ENCODE results near the gene AKAP3.
A peak's percentile ranks its signal among the peaks of the same experiment; 100 is the strongest.

The AKAP3 gene

GRCh38 chr12:4648501-4649357, at the start of gene AKAP3, which contains the start of gene NDUFA9:
AKAP3 (minus strand) TSS chr12:4649051; CDS start chr12:4638196, 10,855 bp downstream.
NDUFA9 (plus strand) TSS chr12:4649114; CDS start chr12:4649127, 13 bp downstream.
- peak; percentile 87 for DNase-seq

- no peak for DNase-seq
Measured at GRCh38 chr12:4690760-4691159, 41.9 kb upstream of the AKAP3 start.

DNA sequence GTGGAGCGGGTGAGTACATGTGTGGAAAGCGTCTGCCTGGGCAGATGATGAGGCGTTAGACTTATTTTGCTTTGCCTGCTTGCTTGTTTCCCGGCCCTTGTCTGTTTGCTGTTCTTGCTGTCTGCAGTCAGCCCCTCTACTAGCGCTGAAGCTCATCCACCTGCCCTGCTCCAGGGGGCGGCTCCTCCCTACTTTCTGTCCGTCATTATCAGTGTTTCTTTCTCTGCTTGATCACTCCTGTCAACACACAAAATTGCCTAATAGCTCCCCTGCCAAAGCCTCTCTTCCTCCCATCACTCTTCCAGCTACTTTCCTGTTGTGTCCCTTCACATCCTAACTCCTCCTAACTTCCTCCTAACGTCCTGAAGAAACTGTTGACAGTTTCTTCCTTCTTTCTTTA, 36.5 kb upstream of the AKAP3 start:
- DNase-seq, result no peak

- DNase-seq, result no peak
Measured at GRCh38 chr12:4681732-4682131, 32.9 kb upstream of the AKAP3 start.

DNA sequence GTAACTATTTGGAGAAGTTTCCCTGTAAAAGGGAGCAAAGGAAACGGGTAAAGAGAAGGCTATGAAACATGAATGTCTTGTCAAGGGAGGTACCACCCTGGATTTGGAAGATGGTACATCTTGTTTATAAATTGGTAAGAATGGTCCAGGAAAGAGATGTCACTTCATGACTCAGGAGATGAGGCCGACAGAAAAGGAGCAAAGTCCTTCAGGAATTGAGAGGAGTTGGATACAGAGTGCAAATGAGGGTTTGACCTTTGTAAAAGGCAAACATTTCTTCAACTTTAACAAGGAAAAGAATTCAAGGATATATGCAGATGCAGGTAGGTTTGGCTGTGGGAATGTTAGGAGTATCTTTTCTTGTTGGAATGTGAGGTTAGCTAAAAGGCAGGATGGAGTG, 30.9 kb upstream of the AKAP3 start:
- DNase-seq, result no peak

GRCh38 chr12:4665236-4665635, 16.4 kb upstream of the AKAP3 start:
- no peak for DNase-seq

DNA sequence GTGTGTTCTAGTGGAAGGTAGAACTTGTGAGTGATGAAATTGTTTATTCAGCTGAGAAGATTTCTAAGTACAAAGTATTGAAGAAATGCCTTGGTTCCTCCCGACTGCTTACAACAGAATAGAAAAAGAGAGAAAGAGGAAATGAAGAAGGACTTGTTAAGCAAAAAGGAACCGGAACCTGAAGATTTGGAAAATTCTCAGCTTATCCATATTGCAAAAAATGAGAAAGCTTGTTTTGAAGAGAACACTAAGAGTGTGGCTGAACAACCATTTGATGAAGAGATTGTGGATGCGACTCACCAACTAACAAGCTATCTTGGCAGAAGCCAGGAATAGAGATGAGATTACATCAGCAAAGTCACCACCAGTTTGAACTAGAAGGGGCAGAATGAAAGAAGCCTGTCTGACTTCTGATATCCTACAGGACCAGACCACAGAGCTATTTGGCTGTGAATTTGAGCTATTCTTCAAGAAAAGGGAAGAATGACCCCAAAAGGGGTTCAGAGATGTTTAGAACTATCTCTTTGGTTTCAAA, 15.2 kb upstream of the AKAP3 start:
- DNase-seq, result no peak

DNA sequence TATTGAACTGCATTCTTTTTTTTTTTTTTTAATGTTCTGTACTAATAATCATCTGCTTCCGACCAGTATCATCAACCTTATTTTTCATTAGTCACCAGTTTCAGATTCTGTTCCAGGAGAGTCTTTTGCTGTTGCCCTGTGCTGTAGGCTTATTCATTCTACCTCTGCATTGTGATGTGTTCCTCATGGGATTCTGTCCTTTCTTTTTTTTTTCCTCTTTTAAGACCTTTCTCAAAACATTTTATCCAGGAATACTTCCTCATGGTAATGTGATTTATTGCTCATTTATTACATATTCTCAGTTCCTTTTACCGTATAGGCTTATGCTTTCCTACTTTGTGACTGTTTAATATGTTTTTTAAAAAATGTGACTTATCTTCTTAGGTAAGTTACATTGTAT, 4.8 kb upstream of the AKAP3 start:
- no peak for DNase-seq

GRCh38 chr12:4653257-4653656, 4.4 kb upstream of the AKAP3 start:
- DNase-seq, result no peak

GRCh38 chr12:4649358-4649661, 459 bp upstream of the AKAP3 start:
- no peak for DNase-seq

- peak; percentile 17 for DNase-seq
Measured at GRCh38 chr12:4648104-4648500, 749 bp downstream of the AKAP3 start.

DNA sequence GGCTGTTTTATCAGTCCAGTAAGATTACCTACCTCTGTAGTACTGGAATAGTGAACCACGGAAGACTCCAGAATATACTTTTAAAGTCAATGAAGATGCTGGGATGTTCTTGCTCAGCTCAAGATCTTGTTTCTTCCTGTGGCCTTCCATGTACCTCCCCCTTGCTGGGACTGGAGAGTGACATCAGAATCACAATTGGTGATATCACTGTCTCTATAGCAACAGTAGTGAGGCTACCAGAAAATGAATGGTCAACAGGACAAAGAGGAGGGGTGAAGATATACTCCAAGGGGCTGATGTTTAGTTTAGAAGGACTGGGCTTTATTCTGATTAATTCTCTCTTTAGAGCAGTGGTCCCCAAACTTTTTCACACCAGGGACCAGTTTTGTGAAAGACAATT, 3.8 kb downstream of the AKAP3 start:
- DNase-seq, result no peak

GRCh38 chr12:4643747-4644146, 5.1 kb downstream of the AKAP3 start:
- no peak for DNase-seq

DNA sequence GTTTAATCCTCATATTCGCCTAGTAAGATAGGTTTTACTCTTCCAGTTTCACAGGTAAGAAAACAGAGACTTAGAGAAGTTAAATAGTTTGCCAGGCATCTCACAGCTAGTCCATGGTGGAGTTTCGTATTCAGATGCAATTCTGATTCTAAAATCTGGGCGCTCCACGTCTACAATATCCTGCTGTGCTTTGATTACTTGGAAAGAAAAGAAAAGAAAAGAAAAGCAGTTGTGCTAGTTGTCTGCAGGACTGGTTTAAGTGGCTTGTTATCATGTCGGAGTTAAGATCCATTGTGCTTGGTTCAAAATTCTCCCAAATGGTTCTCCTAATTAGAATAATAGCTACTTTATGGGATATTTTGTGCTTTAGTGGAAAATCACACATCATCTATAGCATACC, 18.6 kb downstream of the AKAP3 start:
- DNase-seq, result no peak

- no peak for DNase-seq
Measured at GRCh38 chr12:4628406-4628805, 20.4 kb downstream of the AKAP3 start.

GRCh38 chr12:4626543-4626942, 22.3 kb downstream of the AKAP3 start:
- DNase-seq, result no peak

GRCh38 chr12:4621511-4621910, 27.3 kb downstream of the AKAP3 start:
- DNase-seq, result no peak

DNA sequence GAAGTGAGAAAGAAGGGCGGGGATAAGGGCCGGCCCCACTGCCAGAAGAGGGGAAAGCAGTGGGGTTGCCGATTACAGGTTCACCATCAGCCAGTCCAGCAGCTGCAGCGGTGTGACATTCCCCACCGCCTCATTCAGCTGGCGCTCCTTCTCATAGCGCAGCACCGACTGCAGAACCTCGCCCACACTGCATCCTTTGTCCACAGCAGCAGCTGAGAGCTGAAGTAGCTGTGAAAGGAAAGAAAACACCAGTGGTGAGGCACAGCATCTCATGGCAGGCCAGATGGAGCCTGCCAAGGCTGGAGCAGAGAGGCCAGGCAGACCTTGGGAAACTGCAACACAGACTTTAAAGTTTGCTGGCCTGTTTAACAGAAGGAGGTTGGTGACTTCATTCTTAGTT, 33.2 kb downstream of the AKAP3 start:
- DNase-seq, result no peak

- DNase-seq, result no peak
Measured at GRCh38 chr12:4610481-4610880, 38.4 kb downstream of the AKAP3 start.

DNA sequence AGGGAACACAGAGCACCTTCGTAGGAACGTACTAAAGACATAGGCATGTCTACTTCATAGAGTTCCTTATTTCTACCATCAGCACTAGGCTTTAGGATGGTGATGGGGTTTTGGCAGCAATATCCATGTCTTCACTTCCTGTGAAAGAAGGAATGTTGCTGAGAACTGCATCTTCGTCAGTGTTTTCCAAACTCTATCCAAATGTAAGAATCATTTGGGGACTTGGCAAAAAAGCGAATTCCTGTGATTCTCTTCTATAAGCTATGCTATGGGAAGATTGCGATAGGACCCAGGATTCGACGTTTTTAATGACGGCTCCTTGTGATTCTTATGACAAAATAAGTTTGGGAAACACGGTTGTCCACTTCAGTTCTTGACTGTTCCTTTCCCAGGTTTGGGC, 39.8 kb downstream of the AKAP3 start:
- DNase-seq, result no peak

- DNase-seq, result no peak
Measured at GRCh38 chr12:4607056-4607455, 41.8 kb downstream of the AKAP3 start.

GRCh38 chr12:4604684-4605193, 44.1 kb downstream of the AKAP3 start:
- DNase-seq, result peak; percentile 79

DNA sequence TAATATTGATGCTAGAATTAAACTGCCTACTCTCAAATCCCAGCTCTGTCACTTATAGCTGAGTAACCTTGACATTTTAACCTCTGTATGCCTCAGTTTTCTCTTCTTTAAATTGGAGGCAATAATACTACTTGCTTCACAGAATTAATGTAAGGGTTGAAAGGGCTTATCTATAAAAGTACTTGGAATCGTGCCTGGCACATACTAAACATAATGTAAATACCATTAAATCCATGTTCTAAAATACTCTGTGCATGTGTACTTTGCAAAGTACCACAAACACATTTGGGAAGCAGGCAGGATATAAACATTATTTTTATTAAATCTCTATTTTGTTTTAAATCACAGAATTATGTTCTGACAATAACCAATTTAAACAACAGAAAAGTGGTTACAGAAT, 44.9 kb downstream of the AKAP3 start:
- no peak for DNase-seq

- DNase-seq, result no peak
Measured at GRCh38 chr12:4603421-4603820, 45.4 kb downstream of the AKAP3 start.

DNA sequence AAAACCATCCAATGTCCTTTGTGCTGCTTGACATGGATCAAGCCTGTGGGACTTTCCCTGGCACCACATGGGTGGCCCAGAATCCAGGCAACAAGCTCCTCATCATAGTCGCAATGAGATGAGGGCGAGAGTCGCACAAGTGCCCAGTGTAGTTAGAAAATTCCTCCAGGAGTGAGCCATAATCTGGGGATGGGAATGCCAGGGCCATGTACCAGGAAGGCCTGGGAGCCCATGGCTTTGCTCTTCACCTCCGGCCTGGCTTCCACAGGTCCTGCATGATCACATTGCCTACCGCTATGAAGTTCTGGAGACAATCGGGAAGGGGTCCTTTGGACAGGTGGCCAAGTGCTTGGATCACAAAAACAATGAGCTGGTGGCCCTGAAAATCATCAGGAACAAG, 53.0 kb downstream of the AKAP3 start:
- no peak for DNase-seq
